ENCODE measurements around the gene SMIM24.

GRCh38 chr19:3454656-3455392, 25.5 kb downstream of the SMIM24 start:
- TF ChIP-seq CTCF (IDR thresholded peaks at IDR 0.05; ENCODE audit: low read depth, low read length, poor library complexity, severe bottlenecking): no peak
- TF ChIP-seq EZH2phosphoT487 (IDR thresholded peaks at IDR 0.05; ENCODE audit: borderline replicate concordance, low read length): no peak

Measured in DOHH2 (cell line).